Activated CD8-positive, alpha-beta T cell treated with anti-CD3 and anti-CD28 coated beads, Interleukin-2, amount 10 ng/mL, durations not matched to agents 7 days and 5 days (primary cell): ENCODE data around the gene CALD1. TPM values are rescaled to one million over a fixed set of nuclear protein-coding genes. Genes with fewer than 3 reads are reported as not detected.

Source experiments
- ATAC-seq: fragments of 150-1000 bp; cut with Tn5 transposase; one replicate; pipeline ENCODE4 v1.10.0; 2021; ENCODE audit warnings: moderate library complexity
- CTCF ChIA-PET: fragments of 350-600 bp; sonication (Branson Sonifier 250); formaldehyde crosslinking; loops from one replicate; lab custom pipeline; 2021; ENCODE audit warnings: antibody characterized with exemption; lab: Charles Lee
- POLR2A ChIA-PET: fragments of 350-600 bp; sonication (Branson Sonifier 250); formaldehyde crosslinking; loops from one replicate; lab custom pipeline; 2021; ENCODE audit warnings: antibody characterized with exemption; lab: Charles Lee
- DNase-seq: peaks from one replicate; pipeline ENCODE4 v3.0.0-alpha.2; 2020
- H3K27ac Mint-ChIP-seq: one replicate; pipeline ENCODE4 v1.8.0; 2021; ENCODE audit warnings: mild to moderate bottlenecking, mixed read lengths
- H3K27me3 Mint-ChIP-seq: one replicate; pipeline ENCODE4 v1.8.0; 2021; ENCODE audit warnings: low read depth, mixed read lengths
- H3K36me3 Mint-ChIP-seq: one replicate; pipeline ENCODE4 v1.8.0; 2021; ENCODE audit warnings: low read depth, mixed read lengths
- H3K4me1 Mint-ChIP-seq: one replicate; pipeline ENCODE4 v1.8.0; 2021; ENCODE audit warnings: low read depth, mixed read lengths
- H3K4me3 Mint-ChIP-seq: one replicate; pipeline ENCODE4 v1.8.0; 2021; ENCODE audit warnings: mild to moderate bottlenecking, mixed read lengths
- H3K9me3 Mint-ChIP-seq: one replicate; pipeline ENCODE4 v1.8.0; 2022; ENCODE audit warnings: mixed read lengths; ENCODE audit not compliant: insufficient read depth
- total RNA-seq, 2 experiments: library from RNA; stranded (reverse); gene quantifications; one replicate each; pipeline ENCODE4 v1.2.3, GENCODE V29; 2021

The CALD1 gene
- total RNA-seq, 2 experiments from 2014 or later = 0.55 TPM; not detected in 1

DNA sequence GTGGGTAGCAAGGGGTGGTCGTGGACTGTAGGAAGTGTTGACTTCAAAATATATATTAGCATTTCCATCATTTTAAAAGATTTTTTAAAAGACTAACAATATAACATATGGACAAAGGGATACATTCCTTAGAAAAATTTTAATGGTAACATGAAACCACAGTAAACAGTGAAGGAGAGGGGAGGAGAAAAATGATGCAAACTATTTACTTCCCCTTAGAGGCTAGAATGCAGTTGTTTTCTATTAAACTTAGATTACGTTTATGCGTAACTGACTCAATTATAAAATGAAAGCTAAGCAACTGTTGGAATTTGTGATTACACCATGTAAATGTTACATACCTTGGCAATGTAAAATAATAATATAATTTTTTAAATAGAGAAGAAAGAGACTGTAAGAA, 41.3 kb downstream of the CALD1 start:
- Mint-ChIP-seq H3K4me1 (no peaks in the 10 kb centered on the region), H3K27me3 (no peaks in the 10 kb centered on the region), H3K4me3 (no peak overlapping the region), H3K27ac (no peak overlapping the region), H3K9me3 (no peaks in the 10 kb centered on the region), H3K36me3 (no peaks in the 10 kb centered on the region)
- POLR2A ChIA-PET = no interaction called here
- ATAC-seq = no peak
- no peak for DNase-seq
- CTCF ChIA-PET = no interaction called here

DNA sequence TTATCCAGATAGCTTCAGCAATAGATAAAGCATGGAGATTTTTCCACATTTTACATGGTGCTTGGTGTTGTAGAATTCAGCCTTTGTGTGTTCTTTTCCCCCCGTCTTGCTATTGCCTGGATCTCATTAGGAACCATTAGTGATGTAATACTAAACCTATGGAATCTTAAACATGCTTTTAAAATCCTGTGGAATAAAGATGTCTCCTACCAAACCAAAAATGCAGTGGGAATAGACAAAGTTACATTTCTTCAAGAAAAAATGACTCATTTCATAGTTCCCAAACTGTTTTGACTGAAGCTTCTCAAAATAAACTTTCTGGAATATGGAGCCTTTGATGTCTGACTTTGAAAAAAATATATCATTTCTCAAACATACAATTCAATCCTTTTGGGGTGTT, 44.0 kb downstream of the CALD1 start:
- ATAC-seq = no peak
- CTCF ChIA-PET = interaction anchor here (1.0 kb wide), 1 partner anchor 16 kb away, joined by 3 read pairs; no protein-coding TSS in a partner anchor

DNA sequence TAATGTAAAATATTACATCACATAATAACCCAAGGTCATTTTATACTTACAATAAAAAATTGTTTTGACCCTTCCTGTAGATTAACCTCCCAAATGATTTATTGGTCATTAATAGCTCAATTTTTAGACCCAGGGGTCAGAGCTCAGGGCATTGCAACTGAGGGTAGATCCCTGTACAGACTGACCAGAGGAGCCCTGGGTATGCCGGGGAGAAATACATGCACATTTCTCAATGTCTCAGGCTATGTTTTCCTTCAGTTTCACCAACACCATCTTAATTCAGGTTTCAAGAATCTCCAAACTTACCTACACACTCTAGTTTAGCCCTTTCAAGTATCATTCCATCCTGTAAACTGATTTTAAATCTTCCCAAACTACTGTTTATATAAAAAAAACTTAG, 46.2 kb downstream of the CALD1 start:
- ChIA-PET CTCF (no interaction called here), POLR2A (no interaction called here)
- Mint-ChIP-seq H3K27ac (no peak overlapping the region), H3K27me3 (peaks cover 2% of the 10 kb centered on the region), H3K4me1 (no peaks in the 10 kb centered on the region), H3K9me3 (no peaks in the 10 kb centered on the region), H3K36me3 (no peaks in the 10 kb centered on the region), H3K4me3 (no peak overlapping the region)
- ATAC-seq (no peak), DNase-seq (no peak)

More for the DNA sequence above, 44.0 kb downstream of the CALD1 start:
- no peaks in the 10 kb centered on the region for H3K9me3 Mint-ChIP-seq
- peaks cover 2% of the 10 kb centered on the region for H3K27me3 Mint-ChIP-seq
- H3K4me1 Mint-ChIP-seq = no peaks in the 10 kb centered on the region
- no peak for DNase-seq
- POLR2A ChIA-PET = no interaction called here
- no peaks in the 10 kb centered on the region for H3K36me3 Mint-ChIP-seq
- H3K4me3 Mint-ChIP-seq = no peak overlapping the region
- H3K27ac Mint-ChIP-seq = no peak overlapping the region

DNA sequence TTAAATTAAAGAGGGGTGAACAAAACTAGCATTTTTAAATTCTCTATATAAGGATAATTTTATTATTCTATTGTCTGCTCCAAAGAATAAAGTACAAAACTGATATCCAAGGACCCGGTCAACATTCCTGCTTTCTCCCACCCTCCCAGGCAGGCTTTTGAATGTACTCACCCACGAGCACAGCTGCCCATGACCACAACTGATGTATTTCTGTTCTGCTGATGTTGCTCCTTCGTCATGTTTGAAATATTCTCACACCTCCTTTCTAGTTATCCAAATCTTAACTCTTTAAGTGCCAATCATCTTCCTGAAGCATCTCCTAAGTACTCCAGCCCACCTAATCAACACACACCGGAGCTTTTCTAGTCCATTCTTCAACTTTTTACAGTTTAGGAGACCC, 46.7 kb downstream of the CALD1 start:
- Mint-ChIP-seq H3K4me1 (no peaks in the 10 kb centered on the region), H3K9me3 (no peaks in the 10 kb centered on the region), H3K36me3 (no peaks in the 10 kb centered on the region), H3K4me3 (no peak overlapping the region), H3K27ac (no peak overlapping the region), H3K27me3 (peaks cover 2% of the 10 kb centered on the region)
- no peak for DNase-seq
- CTCF ChIA-PET = no interaction called here
- ATAC-seq = no peak
- POLR2A ChIA-PET = no interaction called here

DNA sequence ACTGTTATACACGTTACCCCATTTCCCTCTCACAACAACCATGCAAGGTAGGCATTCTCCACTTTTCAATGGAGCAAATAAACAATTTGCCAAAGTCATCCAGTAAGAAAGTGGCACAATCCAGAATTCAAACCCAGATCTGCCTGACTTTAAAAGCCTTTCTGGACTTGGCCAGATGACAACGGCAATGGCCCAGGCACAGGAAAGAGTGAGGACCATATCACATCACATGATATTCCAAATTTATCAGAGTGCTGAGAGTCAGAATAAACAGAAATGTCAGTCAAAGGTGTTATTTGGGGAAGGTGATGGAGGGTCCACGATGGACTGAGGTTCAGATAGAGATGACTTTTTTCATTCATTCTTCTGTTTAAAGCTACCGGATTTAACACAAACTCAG, 48.0 kb downstream of the CALD1 start:
- Mint-ChIP-seq H3K27me3 (peaks cover 2% of the 10 kb centered on the region), H3K4me1 (no peaks in the 10 kb centered on the region), H3K36me3 (no peaks in the 10 kb centered on the region), H3K4me3 (no peak overlapping the region), H3K9me3 (no peaks in the 10 kb centered on the region), H3K27ac (no peak overlapping the region)
- POLR2A ChIA-PET = no interaction called here
- CTCF ChIA-PET = no interaction called here
- DNase-seq (no peak), ATAC-seq (no peak)

DNA sequence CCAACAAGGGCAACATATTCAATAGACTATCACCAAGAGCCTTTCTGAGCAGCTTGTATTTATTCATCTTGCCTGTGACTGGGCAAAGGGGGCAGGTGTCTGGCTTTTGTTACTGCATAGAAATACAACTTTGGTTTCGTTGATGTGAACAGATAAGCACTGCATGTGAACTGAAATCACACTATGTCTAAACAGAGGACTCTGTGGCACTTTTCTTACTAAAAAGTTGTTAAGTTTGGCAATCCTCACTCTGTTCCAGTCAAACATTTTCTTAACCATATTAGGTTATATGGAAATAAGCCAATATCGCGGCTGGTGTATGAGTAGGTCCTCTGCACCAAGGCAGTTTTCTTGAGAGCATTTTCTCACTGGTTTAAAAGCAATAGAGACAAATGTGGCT, 48.5 kb downstream of the CALD1 start:
- Mint-ChIP-seq H3K27me3 (peaks cover 2% of the 10 kb centered on the region), H3K9me3 (no peaks in the 10 kb centered on the region), H3K4me1 (no peaks in the 10 kb centered on the region), H3K36me3 (no peaks in the 10 kb centered on the region), H3K27ac (no peak overlapping the region), H3K4me3 (no peak overlapping the region)
- POLR2A ChIA-PET = no interaction called here
- DNase-seq (no peak), ATAC-seq (no peak)
- CTCF ChIA-PET = no interaction called here

DNA sequence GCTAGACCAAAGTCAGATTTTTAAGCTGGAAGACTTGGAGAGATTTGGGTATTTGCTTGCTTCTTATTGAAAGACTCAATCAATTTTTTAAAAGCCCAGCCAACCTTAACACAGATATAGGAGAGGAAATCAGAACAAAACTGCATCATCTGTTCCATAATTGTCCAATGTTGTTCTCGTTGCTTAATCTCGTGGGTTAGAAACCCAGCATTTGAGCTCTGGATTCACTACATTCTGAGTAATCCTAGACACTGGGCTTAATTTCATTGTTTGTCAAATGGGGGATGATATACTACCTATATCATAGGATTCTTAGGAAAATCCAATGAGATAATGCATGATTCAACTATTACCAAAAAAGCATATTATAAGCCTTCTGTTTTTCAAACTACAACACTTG, 48.9 kb downstream of the CALD1 start:
- Mint-ChIP-seq H3K36me3 (no peaks in the 10 kb centered on the region), H3K27ac (no peak overlapping the region), H3K27me3 (peaks cover 2% of the 10 kb centered on the region), H3K9me3 (no peaks in the 10 kb centered on the region), H3K4me3 (no peak overlapping the region), H3K4me1 (no peaks in the 10 kb centered on the region)
- DNase-seq = no peak
- POLR2A ChIA-PET = no interaction called here
- CTCF ChIA-PET = no interaction called here
- no peak for ATAC-seq

DNA sequence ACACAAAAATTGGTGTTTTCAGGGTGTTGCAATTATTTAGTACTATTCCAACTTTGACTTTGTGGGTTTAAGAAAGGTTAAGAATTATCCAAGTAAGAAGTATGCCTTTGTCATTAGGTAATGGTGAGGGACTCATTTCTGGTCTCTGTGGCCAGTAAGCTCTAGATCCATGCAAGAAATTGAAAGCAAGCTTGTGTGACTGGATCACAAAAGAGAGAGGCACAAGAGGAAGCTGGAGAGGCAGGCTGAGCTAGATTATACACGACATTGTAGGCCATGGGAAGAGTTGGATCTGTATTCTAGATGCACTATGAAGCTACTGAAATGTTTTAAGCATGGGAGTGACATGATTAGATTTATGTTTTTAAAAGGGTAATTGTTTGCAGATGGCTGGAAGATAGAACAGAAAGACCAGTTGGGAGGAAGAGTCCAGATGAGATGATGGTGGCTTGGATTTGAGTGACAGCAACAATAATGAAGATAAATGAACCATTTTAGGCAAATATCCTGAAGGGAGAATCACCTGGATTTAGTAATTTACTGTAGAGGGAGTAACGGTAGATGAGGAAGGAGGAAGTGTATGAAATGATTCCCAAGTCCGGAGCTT, 50.0 kb downstream of the CALD1 start:
- H3K4me3 Mint-ChIP-seq = no peak overlapping the region
- ATAC-seq (no peak), DNase-seq (no peak)
- H3K4me1 Mint-ChIP-seq = no peaks in the 10 kb centered on the region
- H3K36me3 Mint-ChIP-seq = no peaks in the 10 kb centered on the region
- CTCF ChIA-PET = interaction anchor here (0.8 to 1.0 kb wide), 2 partner anchors 15 to 1026 kb away, joined by 3 to 4 read pairs; no protein-coding TSS in a partner anchor
- POLR2A ChIA-PET = no interaction called here
- H3K27ac Mint-ChIP-seq = no peak overlapping the region
- H3K9me3 Mint-ChIP-seq = no peaks in the 10 kb centered on the region
- peaks cover 2% of the 10 kb centered on the region for H3K27me3 Mint-ChIP-seq

DNA sequence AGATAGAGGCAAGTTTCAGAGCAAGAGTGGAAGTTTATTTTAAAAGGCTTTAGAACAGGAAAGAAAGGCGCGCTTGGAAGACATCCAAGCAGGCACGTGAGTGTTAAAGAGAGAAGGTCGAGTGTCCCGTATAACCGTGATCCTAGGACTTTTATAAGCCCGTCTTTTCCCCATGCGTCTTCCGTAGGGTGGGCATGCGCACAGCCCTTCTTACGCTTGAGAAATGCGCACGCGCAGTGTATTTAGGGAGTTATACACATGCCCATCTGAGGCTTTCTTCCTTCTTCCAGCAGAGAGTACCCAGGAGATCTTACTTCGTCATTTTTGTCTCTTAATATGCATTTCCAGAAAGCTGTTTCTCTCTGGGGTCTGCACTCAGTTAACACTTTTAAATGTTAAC, 52.4 kb downstream of the CALD1 start:
- ChIA-PET POLR2A (no interaction called here), CTCF (no interaction called here)
- Mint-ChIP-seq H3K4me3 (no peak overlapping the region), H3K27me3 (no peaks in the 10 kb centered on the region), H3K36me3 (no peaks in the 10 kb centered on the region), H3K4me1 (no peaks in the 10 kb centered on the region), H3K27ac (no peak overlapping the region), H3K9me3 (no peaks in the 10 kb centered on the region)
- DNase-seq (no peak), ATAC-seq (no peak)

DNA sequence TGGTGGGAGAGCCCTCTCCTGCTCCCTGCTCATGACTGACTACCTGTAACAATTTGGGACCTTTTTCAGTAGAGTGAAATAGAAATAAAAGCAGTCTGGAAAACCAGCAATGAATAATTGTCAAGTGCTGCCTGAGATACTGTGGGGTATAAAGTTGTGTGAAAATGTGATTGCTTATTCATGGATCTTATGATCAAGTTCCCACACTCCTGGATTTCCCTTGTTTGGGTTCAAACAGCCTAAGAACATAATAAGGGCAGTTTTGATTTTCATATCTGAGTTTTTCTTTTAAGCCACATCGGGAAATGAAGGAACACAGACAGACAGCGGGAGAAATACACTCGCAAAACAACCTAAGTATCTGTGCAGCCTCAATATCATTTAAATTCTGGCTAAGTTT, 52.9 kb downstream of the CALD1 start:
- ATAC-seq (no peak), DNase-seq (no peak)
- Mint-ChIP-seq H3K4me3 (no peak overlapping the region), H3K27me3 (no peaks in the 10 kb centered on the region), H3K4me1 (no peaks in the 10 kb centered on the region), H3K9me3 (no peaks in the 10 kb centered on the region), H3K27ac (no peak overlapping the region), H3K36me3 (no peaks in the 10 kb centered on the region)
- ChIA-PET POLR2A (no interaction called here), CTCF (no interaction called here)

DNA sequence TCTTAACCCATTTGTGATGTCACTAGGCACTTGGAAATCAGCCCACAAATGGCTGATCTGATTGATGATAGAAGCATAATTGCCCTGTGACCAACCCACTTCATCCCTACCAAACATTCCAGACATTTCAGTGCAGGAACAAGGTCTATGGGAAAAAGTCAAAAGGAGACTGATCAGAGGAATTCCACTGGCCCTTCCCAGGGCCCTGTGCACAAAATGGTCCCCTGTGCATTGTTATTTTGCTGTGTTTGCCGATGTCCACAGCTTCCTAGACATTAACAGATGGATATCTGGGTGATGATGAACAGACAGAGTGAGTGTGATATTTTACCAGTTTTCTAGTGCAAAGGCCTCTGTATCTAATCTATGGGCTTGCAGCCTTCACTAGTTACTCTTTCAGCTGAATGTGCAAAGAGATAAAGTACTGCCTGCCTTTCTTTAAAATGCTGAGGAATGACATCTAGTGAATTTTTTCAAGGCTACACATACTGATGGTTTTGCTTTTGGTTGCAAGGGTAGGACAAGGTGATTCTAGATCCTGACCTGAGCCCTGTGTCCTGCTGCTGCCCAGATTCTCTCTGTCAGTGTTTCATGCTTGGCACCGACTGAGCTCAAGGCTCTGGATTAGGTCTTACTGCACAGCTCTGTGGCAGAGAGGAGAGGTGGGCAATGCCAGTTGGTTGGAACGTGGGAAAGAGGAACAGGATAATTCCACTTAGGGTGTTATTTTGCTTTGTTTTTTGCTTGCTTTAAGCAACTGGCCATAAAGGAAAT, 55.4 kb downstream of the CALD1 start:
- H3K4me1 Mint-ChIP-seq = no peaks in the 10 kb centered on the region
- ATAC-seq (no peak), DNase-seq (no peak)
- H3K36me3 Mint-ChIP-seq = no peaks in the 10 kb centered on the region
- CTCF ChIA-PET = no interaction called here
- no peaks in the 10 kb centered on the region for H3K27me3 Mint-ChIP-seq
- POLR2A ChIA-PET = no interaction called here
- H3K4me3 Mint-ChIP-seq = no peak overlapping the region
- H3K27ac Mint-ChIP-seq = no peak overlapping the region
- H3K9me3 Mint-ChIP-seq = no peaks in the 10 kb centered on the region

DNA sequence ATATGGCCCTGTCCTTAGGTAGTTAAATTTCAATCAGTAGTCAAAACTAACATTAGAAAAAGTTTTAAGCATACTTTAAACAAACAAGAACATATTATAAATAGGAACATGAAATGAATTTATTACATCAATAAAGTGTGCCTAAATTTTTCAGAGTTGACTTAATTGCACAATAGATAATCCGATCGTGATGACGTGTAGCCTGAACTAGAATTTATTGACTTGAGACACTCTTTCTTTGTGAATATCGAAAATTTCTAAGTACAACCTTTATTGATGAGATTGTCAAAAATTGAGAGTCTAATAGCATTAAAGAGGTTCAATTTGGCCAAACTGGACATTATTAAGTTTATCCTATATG, 56.0 kb downstream of the CALD1 start:
- ChIA-PET CTCF (no interaction called here), POLR2A (no interaction called here)
- Mint-ChIP-seq H3K4me1 (no peaks in the 10 kb centered on the region), H3K9me3 (no peaks in the 10 kb centered on the region), H3K36me3 (no peaks in the 10 kb centered on the region), H3K4me3 (no peak overlapping the region), H3K27me3 (no peaks in the 10 kb centered on the region), H3K27ac (no peak overlapping the region)
- DNase-seq = no peak
- ATAC-seq = no peak
